Upper lobe of left lung (tissue), 4 donors: ENCODE data around the gene PDHA2.
"Not testable (repeated sequence)": the region's sequence is repeated elsewhere in the genome, so short reads cannot be mapped to it uniquely, and the experiment has no call there.

Experiments
- CTCF ChIP-seq, 6 experiments: fragments of 450-650 bp in 4 of 6; fragments of 200-600 bp in 2 of 6; sonication (generic) in 2 of 6; IDR thresholded peaks; one replicate each; pipeline ENCODE4 v1.5.1; 2016 to 2019; ENCODE audit warnings: antibody characterized with exemption in 6 of 6
- EP300 ChIP-seq, 4 donors: sonication (generic); formaldehyde crosslinking; IDR thresholded peaks; one replicate each; pipeline ENCODE4 v1.5.1; 2017; ENCODE audit warnings: antibody characterized with exemption in 4 of 4, control low read depth in 2 of 4
- POLR2A ChIP-seq, 4 donors: fragments of 450-650 bp; IDR thresholded peaks; one replicate each; pipeline ENCODE4 v1.5.1; 2016 to 2017; ENCODE audit warnings: antibody characterized with exemption in 4 of 4, mild to moderate bottlenecking in 2 of 4

- not testable (repeated sequence) for TF ChIP-seq CTCF, POLR2A, EP300 (IDR thresholded peaks at IDR 0.05)
Observed at GRCh38 chr4:95869414-95869813, 29.5 kb downstream of the PDHA2 start.
